ENCODE measurements around the gene SIX2. TPM values are rescaled to one million over a fixed set of nuclear protein-coding genes. Genes with fewer than 3 reads are reported as not detected.

Gene SIX2
- total and polyA plus RNA-seq, 9 of the 15 experiments (the other 6 are each of a cell fraction or from before 2014, with no cell fraction given) = not detected

- no TSS peak for BruUV-seq (replicated peaks)
- POLR2A ChIA-PET = interaction anchor here (0.6 to 0.8 kb wide), 2 partner anchors 8 to 771 kb away, joined by 3 to 4 read pairs; no protein-coding TSS in a partner anchor
- no peak for ATAC-seq
- in situ Hi-C loops (cut with MboI) (no loop called here), intact Hi-C loops (cut with micrococcal nuclease) (no loop called here)
- Histone ChIP-seq H3K36me3 (ENCODE audit: control insufficient read depth, insufficient read depth, low read length) (no peaks in the 10 kb centered on the region), H4K20me1 (replicated peaks; ENCODE audit: control insufficient read depth, insufficient read depth, low read length) (no peaks in the 10 kb centered on the region; the same call in 1 of the 2 replicates), H3K4me1 (replicated peaks in 1 of 2; ENCODE audit: control insufficient read depth in 2 of 2, insufficient read depth in 2 of 2, low read length in 2 of 2) (peaks cover 0 to 21% of the 10 kb centered on the region in 2 experiments; a peak in 2 of 5 replicates), H3K9ac (ENCODE audit: insufficient read depth in 1 of 2, low read depth in 2 of 2, low read length in 2 of 2) (no peak overlapping the region), H3K9me1 (ENCODE audit: control insufficient read depth, insufficient read depth, low read length) (no peaks in the 10 kb centered on the region), H3K27me3 (ENCODE audit: control insufficient read depth in 2 of 2, insufficient read depth in 2 of 2, low read length in 2 of 2) (peaks cover 50 to 96% of the 10 kb centered on the region in 2 experiments; a peak in 4 of 5 replicates), H3K9me3 (replicated peaks; ENCODE audit: control insufficient read depth, insufficient read depth, low read depth, low read length) (no peaks in the 10 kb centered on the region), H2AFZ (ENCODE audit: low read depth, low read length) (no peak overlapping the region), H3K4me2 (ENCODE audit: insufficient read depth, low read length) (no peak overlapping the region), H3K27ac (ENCODE audit: extremely low read depth, low read depth, low read length) (no peak overlapping the region), H3K79me2 (ENCODE audit: control insufficient read depth, insufficient read depth, low read length) (no peaks in the 10 kb centered on the region), H3K4me3 (no peak overlapping the region)
- CTCF ChIA-PET (ENCODE audit: low intra/inter-chr PET ratio) = no interaction called here
- no peak for FAIRE-seq
- 7% methylated on average over 6 of the region's 6 CpGs for WGBS (ENCODE audit: insufficient coverage, low coverage, missing lambda C conversion rate)
- no peak for TF ChIP-seq BRCA1 (IDR thresholded peaks at IDR 0.05)
- TF ChIP-seq BRCA1 (CRISPR knock-in tag; IDR thresholded peaks at IDR 0.05) = no peak
- no peak for TF ChIP-seq ZNF699 (CRISPR knock-in tag; IDR thresholded peaks at IDR 0.05; ENCODE audit: insufficient replicate concordance)
- no peak for TF ChIP-seq ZNF277 (CRISPR knock-in tag; IDR thresholded peaks at IDR 0.05; ENCODE audit: borderline replicate concordance)
- TF ChIP-seq, protein P1, sequence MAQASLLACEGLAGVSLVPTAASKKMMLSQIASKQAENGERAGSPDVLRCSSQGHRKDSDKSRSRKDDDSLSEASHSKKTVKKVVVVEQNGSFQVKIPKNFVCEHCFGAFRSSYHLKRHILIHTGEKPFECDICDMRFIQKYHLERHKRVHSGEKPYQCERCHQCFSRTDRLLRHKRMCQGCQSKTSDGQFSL (CRISPR knock-in tag; IDR thresholded peaks at IDR 0.05) = no peak
- TF ChIP-seq, protein P1 (tag; IDR thresholded peaks at IDR 0.05) = no peak
- TF ChIP-seq ZNF212 (CRISPR knock-in tag; IDR thresholded peaks at IDR 0.05) = no peak
- TF ChIP-seq MED1 (CRISPR knock-in tag; IDR thresholded peaks at IDR 0.05; ENCODE audit: borderline replicate concordance) = no peak
- TF ChIP-seq NR2F6 (CRISPR knock-in tag; IDR thresholded peaks at IDR 0.05) = no peak
- TF ChIP-seq NFIC (IDR thresholded peaks at IDR 0.05) = no peak
- no peak for TF ChIP-seq RHOXF2B (CRISPR knock-in tag; conservative IDR thresholded peaks at IDR 0.05)
- no peak for DNase-seq (ENCODE audit: extremely low read depth in 1 of 4, low spot score in 3 of 4)
These were observed 1.3 kb downstream of the SIX2 start for GRCh38 chr2:45007961-45008295.

Measured in K562 (cell line).